Right lobe of liver (tissue), 4 donors: ENCODE data around the gene C5.

ENCODE experiments used
- CTCF ChIP-seq, 4 donors: fragments of 200-600 bp in 3 of 4; fragments of 450-650 bp in 1 of 4; IDR thresholded peaks; one replicate each; pipeline versions ENCODE4 v1.5.1 to v1.8.0; 2016 to 2022; ENCODE audit warnings: antibody characterized with exemption in 4 of 4, mild to moderate bottlenecking in 2 of 4
- POLR2A ChIP-seq: fragments of 450-650 bp; IDR thresholded peaks from one replicate; pipeline ENCODE4 v1.6.1; 2017; ENCODE audit warnings: antibody characterized with exemption, mild to moderate bottlenecking
- donor health status: DM: no; HTN: no; CAD: no.
- donor health status: DM: no; HTN: no; CAD: no.
- donor health status: DM: no; HTN: yes; CAD: no.

DNA sequence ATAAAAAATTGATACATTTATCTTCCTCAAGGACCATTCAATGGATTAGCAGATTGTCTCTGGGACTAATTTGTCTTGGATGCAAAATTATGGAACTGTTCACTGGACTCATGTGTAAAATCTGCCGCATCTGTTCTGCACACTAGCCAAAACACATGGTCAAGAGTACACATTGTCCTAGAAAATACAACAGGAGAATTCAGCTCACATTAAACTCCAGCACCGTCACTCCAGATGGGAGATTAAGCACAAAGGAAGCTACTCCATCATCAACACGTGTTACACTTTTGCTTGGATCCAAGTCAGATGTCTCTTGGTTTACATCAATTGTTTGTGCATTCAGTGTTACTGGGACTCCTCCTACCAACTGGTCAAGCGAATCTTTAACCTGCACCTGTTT, 28.8 kb downstream of the C5 start:
- TF ChIP-seq POLR2A (no peak), CTCF (IDR thresholded peaks at IDR 0.05) (no peak)
